SH-SY5Y (cell line): ENCODE data around the gene NKIRAS2.

Source experiments
- GATA2 ChIP-seq: IDR thresholded peaks from 2 replicates; pipeline ENCODE4 v1.6.1; 2011; ENCODE audit warnings: mild to moderate bottlenecking, low read depth, low read length
- GATA3 ChIP-seq: IDR thresholded peaks from 2 replicates; pipeline ENCODE4 v1.6.1; 2011; ENCODE audit warnings: low read depth, mild to moderate bottlenecking, low read length, moderate library complexity

DNA sequence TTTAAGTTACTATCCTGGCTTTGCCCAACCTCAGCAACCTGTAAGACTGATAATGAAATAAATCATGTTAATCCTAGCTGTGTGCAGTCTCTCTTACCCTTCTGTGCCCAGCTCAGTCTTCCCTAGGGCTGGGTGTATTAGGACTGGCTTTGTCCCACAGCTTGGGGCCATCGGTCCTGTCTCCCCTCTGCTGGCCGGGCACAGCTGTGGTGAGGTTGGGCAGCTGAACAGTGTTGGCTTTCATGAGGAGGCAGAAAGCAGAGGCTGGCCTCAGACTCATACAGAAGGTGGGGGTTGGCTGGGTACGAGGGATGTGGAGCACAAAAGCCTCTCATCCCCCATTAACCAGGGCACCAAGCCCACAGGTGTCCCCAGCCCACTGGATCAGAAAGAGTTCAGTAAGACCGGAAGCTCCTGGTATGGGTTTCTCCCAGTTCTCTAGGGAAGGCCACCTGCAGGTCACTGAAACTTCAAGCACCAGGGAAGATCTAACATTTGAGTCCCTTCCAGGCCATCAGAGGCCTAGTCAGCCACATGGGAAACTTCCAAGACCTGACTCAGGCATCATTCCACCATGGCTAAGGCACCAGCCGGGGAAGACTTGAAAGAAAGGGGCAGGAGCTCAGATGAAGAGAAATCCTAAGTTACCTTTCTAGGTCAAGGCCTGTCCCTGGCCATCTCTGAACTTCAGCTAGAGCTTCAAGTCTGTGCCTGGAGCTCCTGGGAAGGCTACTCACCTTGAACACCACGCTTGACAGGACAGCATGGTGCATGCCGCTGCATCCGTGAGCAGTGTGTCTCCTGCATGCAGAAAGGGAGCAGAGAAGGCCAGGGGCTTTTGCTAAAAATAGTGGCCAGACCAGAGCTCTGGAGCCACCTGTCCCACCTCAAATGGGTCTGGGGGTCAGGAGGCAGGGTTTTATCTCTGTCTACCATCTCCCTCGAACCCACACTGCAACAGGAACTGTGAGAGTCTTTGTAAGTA is 44.5 kb upstream of the NKIRAS2 start:
- TF ChIP-seq GATA2: no peak
- no peak for TF ChIP-seq GATA3
